HEK293 (cell line): Measurements from ENCODE around the gene SLC39A11.
"Not testable (repeated sequence)": the region's sequence is repeated elsewhere in the genome, so short reads cannot be mapped to it uniquely, and the experiment has no call there.

Source experiments
- CTCF ChIA-PET: fragments of 350-600 bp; formaldehyde crosslinking; extraction: SDS; loops from one replicate; lab custom pipeline; 2021; ENCODE audit warnings: antibody characterized with exemption; lab: Yijun Ruan, JAX
- POLR2A ChIA-PET: fragments of 300-600 bp; formaldehyde crosslinking; extraction: SDS; loops from one replicate; lab custom pipeline; 2020; ENCODE audit warnings: antibody characterized with exemption, inconsistent platforms; lab: Yijun Ruan, JAX
- H3K27ac ChIP-seq: fragments of 200-500 bp; sonication (Bioruptor generic); 2 replicates; pipeline ENCODE4 v1.5.1; 2014; ENCODE audit warnings: low read depth, low read length, control low read depth, inconsistent platforms; ENCODE audit errors: extremely low read depth
- H3K36me3 ChIP-seq, 2 experiments: fragments of 200-500 bp in 1 of 2; sonication (Bioruptor generic) in 1 of 2; 1 replicate in 1 of 2; 2 replicates in 1 of 2; pipeline ENCODE4 v1.5.1; 2014 to 2017; ENCODE audit warnings: inconsistent platforms in 2 of 2, low read length in 2 of 2; ENCODE audit not compliant: control insufficient read depth in 2 of 2, insufficient read depth in 1 of 2
- H3K4me1 ChIP-seq: fragments of 200-500 bp; sonication (Bioruptor generic); 2 replicates; pipeline ENCODE4 v1.5.1; 2014; ENCODE audit warnings: mild to moderate bottlenecking, low read length, inconsistent platforms; ENCODE audit not compliant: control insufficient read depth, insufficient read depth
- H3K4me3 ChIP-seq: 2 replicates; pipeline ENCODE4 v1.5.1; 2011; ENCODE audit warnings: low read depth, mild to moderate bottlenecking, control low read depth, low read length, moderate library complexity
- H3K9me3 ChIP-seq: fragments of 200-500 bp; sonication (Bioruptor generic); 2 replicates; pipeline ENCODE4 v1.5.1; 2014; ENCODE audit warnings: low read depth, low read length, inconsistent platforms; ENCODE audit not compliant: control insufficient read depth, insufficient read depth
- ATF2 ChIP-seq: fragments of 450-650 bp; formaldehyde crosslinking; IDR thresholded peaks from 2 replicates; pipeline ENCODE4 v1.5.1; 2016; ENCODE audit warnings: missing biosample characterization, missing genetic modification characterization, low read depth
- EGR2 ChIP-seq: fragments of 450-650 bp; formaldehyde crosslinking; IDR thresholded peaks from 2 replicates; pipeline ENCODE4 v1.5.1; 2016; ENCODE audit warnings: low read depth, missing biosample characterization, missing genetic modification characterization
- GLIS1 ChIP-seq: fragments of 450-650 bp; formaldehyde crosslinking; IDR thresholded peaks from 2 replicates; pipeline ENCODE4 v1.5.1; 2016; ENCODE audit warnings: missing biosample characterization, missing genetic modification characterization
- HOXC10 ChIP-seq: sonication (generic); formaldehyde crosslinking; IDR thresholded peaks from 2 replicates; pipeline ENCODE4 v1.8.1; 2023; ENCODE audit warnings: mild to moderate bottlenecking, missing genetic modification reagents
- KLF1 ChIP-seq: fragments of 450-650 bp; formaldehyde crosslinking; IDR thresholded peaks from 2 replicates; pipeline ENCODE4 v1.5.1; 2016; ENCODE audit warnings: missing biosample characterization, missing genetic modification characterization
- KLF9 ChIP-seq: fragments of 450-650 bp; formaldehyde crosslinking; IDR thresholded peaks from 2 replicates; pipeline ENCODE4 v1.5.1; 2016; ENCODE audit warnings: missing biosample characterization, missing genetic modification characterization, low read depth
- MZF1 ChIP-seq: fragments of 450-650 bp; formaldehyde crosslinking; IDR thresholded peaks from 2 replicates; pipeline ENCODE4 v1.5.1; 2017; ENCODE audit warnings: missing biosample characterization, missing genetic modification characterization, borderline replicate concordance
- REPIN1 ChIP-seq: fragments of 450-650 bp; formaldehyde crosslinking; IDR thresholded peaks from 2 replicates; pipeline ENCODE4 v1.5.1; 2017; ENCODE audit warnings: missing biosample characterization, missing genetic modification characterization, low read depth
- REST ChIP-seq: fragments of 450-650 bp; formaldehyde crosslinking; IDR thresholded peaks from 2 replicates; pipeline ENCODE4 v1.5.1; 2016; ENCODE audit warnings: missing biosample characterization, missing genetic modification characterization
- SCRT1 ChIP-seq: fragments of 450-650 bp; formaldehyde crosslinking; IDR thresholded peaks from 2 replicates; pipeline ENCODE4 v1.5.1; 2016; ENCODE audit warnings: missing biosample characterization, missing genetic modification characterization, borderline replicate concordance
- SCRT2 ChIP-seq: fragments of 450-650 bp; formaldehyde crosslinking; IDR thresholded peaks from 2 replicates; pipeline ENCODE4 v1.5.1; 2016; ENCODE audit warnings: missing biosample characterization, missing genetic modification characterization
- SP7 ChIP-seq: fragments of 450-650 bp; formaldehyde crosslinking; IDR thresholded peaks from 2 replicates; pipeline ENCODE4 v1.5.1; 2016; ENCODE audit warnings: missing biosample characterization, missing genetic modification characterization
- TCF7L2 ChIP-seq: IDR thresholded peaks from 2 replicates; pipeline ENCODE4 v1.6.1; 2011; ENCODE audit warnings: low read depth, mild to moderate bottlenecking, inconsistent platforms, low read length, moderate library complexity, borderline replicate concordance
- ZBTB20 ChIP-seq: fragments of 450-650 bp; formaldehyde crosslinking; IDR thresholded peaks from 2 replicates; pipeline ENCODE4 v1.5.1; 2016; ENCODE audit warnings: missing biosample characterization, missing genetic modification characterization
- ZBTB8A ChIP-seq: fragments of 450-650 bp; formaldehyde crosslinking; IDR thresholded peaks from 2 replicates; pipeline ENCODE4 v1.5.1; 2016; ENCODE audit warnings: missing biosample characterization, missing genetic modification characterization
- ZFHX2 ChIP-seq: fragments of 450-650 bp; formaldehyde crosslinking; conservative IDR thresholded peaks from 2 replicates; pipeline ENCODE4 v1.5.1; 2016; ENCODE audit warnings: missing biosample characterization, missing genetic modification characterization
- ZNF133 ChIP-seq: fragments of 450-650 bp; formaldehyde crosslinking; IDR thresholded peaks from 2 replicates; pipeline ENCODE4 v1.5.1; 2016; ENCODE audit warnings: missing biosample characterization, missing genetic modification characterization
- ZNF24 ChIP-seq: fragments of 450-650 bp; formaldehyde crosslinking; IDR thresholded peaks from 2 replicates; pipeline ENCODE4 v1.5.1; 2016; ENCODE audit warnings: missing biosample characterization, missing genetic modification characterization
- ZNF416 ChIP-seq: fragments of 450-650 bp; formaldehyde crosslinking; IDR thresholded peaks from 2 replicates; pipeline ENCODE4 v1.5.1; 2016; ENCODE audit warnings: missing biosample characterization, missing genetic modification characterization
- ZNF423 ChIP-seq: fragments of 450-650 bp; formaldehyde crosslinking; IDR thresholded peaks from 2 replicates; pipeline ENCODE4 v1.5.1; 2016; ENCODE audit warnings: missing biosample characterization, missing genetic modification characterization
- TF ChIP-seq, protein P1 (sequence below): fragments of 450-650 bp; formaldehyde crosslinking; IDR thresholded peaks from 2 replicates; pipeline ENCODE4 v1.5.1; 2016; ENCODE audit warnings: missing biosample characterization, missing genetic modification characterization

The SLC39A11 gene

DNA sequence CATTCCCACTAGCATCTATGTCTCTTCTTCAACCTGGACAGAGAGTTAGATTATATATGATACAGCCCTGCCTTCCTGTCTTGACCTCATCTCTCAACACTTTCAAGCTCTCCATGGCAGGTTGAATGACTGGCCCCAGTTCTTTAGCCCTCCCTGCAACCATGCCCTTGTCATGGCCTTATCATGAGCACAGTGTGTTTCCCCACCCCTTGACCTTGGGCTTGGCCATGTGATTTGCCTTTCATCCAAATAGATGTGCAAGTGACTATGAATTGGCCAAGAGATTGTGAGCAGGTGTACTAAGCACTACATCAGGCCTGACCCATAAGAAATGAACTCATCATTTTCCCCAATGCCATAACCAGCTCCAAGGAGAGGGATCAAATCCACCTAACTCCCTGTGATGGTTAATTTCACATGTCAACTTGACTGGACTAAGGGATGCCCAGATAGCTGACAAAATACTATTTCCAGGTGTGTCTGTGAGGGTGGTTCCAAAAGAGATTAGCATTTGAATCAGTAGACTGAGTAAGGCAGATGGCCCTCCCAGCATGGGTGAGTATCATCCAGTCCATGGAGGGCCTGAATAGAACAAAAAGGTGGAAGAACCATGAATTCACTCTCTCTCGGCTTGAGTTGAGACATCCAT, 97.4 kb downstream of the SLC39A11 start:
- TF ChIP-seq SP7 (tag by site-specific recombination) (no peak), ZNF416 (tag by site-specific recombination) (0 out of 2 replicates have a peak, but pooled peaks have one; percentile 58), ZBTB8A (tag by site-specific recombination) (no peak), HOXC10 (CRISPR knock-in tag) (no peak), ATF2 (tag by site-specific recombination) (no peak), ZNF133 (no peak), KLF9 (no peak), SCRT2 (tag by site-specific recombination) (no peak)
- ChIA-PET CTCF (interaction anchor here (0.6 to 4.1 kb wide), 6 partner anchors 10 to 435 kb away, joined by 3 to 33 read pairs (median 4); no protein-coding TSS in a partner anchor), POLR2A (no interaction called here)
- no peaks in the 10 kb centered on the region for H3K4me1 ChIP-seq
- no peak overlapping the region for H3K4me3 ChIP-seq
- H3K9me3 ChIP-seq, result no peaks in the 10 kb centered on the region
- no peaks in the 10 kb centered on the region for H3K36me3 ChIP-seq
- H3K27ac ChIP-seq, result no peak overlapping the region

DNA sequence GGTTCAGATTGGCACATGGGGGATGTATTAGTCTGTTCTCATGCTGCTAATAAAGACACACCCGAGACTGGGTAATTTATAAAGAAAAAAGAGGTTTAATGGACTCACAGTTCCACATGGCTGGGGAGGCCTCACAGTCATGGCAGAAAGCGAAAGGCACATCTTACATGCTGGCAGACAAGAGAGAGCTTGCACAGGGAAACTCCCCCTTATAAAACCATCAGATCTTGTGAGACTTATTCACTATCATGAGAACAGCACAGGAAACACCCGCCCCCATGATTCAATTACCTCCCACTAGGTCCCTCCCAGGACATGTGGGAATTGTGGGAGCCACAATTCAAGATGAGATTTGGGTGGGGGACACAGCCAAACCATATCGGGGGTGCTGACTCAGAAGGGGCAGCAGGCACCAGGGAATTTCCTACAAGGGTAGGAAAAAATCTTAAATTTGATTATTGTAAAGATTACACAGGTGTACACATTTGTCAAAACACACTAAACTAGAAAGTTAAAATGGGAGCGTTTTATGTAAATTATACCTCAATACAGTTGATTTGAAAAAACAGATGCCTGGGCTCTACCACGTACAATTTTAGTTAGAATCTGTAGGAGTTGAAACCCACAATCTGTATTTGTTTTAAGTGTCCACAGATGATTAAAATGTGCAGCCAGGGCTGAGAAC, 99.6 kb downstream of the SLC39A11 start:
- POLR2A ChIA-PET, result not testable (repeated sequence)
- TF ChIP-seq EGR2, result peak; percentile 71
- peak; percentile 36; the same call in 1 of the 2 replicates for TF ChIP-seq ZBTB20 (tag by site-specific recombination)
- TF ChIP-seq KLF1 (tag by site-specific recombination), result peak; percentile 48; the same call in 1 of the 2 replicates
- peak; percentile 17; the same call in 1 of the 2 replicates for TF ChIP-seq GLIS1 (tag by site-specific recombination)
- peak; percentile 85 for TF ChIP-seq ZFHX2 (tag by site-specific recombination)
- TF ChIP-seq, all 188 proteins: peak for 5; not testable (repeated sequence) for 183
- H3K36me3 ChIP-seq, H3K4me1 ChIP-seq, H3K27ac ChIP-seq, H3K9me3 ChIP-seq, CTCF ChIA-PET, H3K4me3 ChIP-seq: not testable (repeated sequence)

DNA sequence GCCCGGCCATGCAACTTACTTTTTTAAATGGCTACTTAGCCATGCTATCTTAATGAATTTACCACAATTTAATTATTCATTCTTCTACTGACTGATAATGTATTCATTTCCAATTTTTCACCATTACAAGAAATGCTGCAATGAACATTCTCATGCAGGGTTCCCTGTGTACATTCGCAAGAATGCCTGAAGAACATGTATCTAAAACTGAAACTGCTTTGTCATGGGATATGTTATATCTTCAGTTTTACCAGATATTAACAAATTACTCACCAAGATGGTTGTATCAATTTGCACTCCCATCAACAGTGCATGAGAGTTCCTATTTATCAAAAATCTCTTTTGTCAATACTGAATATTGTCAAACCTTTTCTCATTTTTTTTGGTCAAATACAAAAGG, 100.8 kb downstream of the SLC39A11 start:
- Histone ChIP-seq H3K9me3 (no peaks in the 10 kb centered on the region), H3K27ac (no peak overlapping the region), H3K4me1 (peaks cover 6% of the 10 kb centered on the region; the same call in 1 of the 2 replicates), H3K4me3 (no peak overlapping the region), H3K36me3 (no peaks in the 10 kb centered on the region)
- POLR2A ChIA-PET, result no interaction called here
- CTCF ChIA-PET, result no interaction called here
- TF ChIP-seq REPIN1 (tag by site-specific recombination), result no peak
- TF ChIP-seq, protein P1, sequence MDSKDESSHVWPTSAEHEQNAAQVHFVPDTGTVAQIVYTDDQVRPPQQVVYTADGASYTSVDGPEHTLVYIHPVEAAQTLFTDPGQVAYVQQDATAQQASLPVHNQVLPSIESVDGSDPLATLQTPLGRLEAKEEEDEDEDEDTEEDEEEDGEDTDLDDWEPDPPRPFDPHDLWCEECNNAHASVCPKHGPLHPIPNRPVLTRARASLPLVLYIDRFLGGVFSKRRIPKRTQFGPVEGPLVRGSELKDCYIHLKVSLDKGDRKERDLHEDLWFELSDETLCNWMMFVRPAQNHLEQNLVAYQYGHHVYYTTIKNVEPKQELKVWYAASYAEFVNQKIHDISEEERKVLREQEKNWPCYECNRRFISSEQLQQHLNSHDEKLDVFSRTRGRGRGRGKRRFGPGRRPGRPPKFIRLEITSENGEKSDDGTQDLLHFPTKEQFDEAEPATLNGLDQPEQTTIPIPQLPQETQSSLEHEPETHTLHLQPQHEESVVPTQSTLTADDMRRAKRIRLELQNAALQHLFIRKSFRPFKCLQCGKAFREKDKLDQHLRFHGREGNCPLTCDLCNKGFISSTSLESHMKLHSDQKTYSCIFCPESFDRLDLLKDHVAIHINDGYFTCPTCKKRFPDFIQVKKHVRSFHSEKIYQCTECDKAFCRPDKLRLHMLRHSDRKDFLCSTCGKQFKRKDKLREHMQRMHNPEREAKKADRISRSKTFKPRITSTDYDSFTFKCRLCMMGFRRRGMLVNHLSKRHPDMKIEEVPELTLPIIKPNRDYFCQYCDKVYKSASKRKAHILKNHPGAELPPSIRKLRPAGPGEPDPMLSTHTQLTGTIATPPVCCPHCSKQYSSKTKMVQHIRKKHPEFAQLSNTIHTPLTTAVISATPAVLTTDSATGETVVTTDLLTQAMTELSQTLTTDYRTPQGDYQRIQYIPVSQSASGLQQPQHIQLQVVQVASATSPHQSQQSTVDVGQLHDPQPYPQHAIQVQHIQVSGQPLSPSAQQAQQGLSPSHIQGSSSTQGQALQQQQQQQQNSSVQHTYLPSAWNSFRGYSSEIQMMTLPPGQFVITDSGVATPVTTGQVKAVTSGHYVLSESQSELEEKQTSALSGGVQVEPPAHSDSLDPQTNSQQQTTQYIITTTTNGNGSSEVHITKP (tag by site-specific recombination), result no peak
- no peak for TF ChIP-seq SCRT1 (tag by site-specific recombination)
- TF ChIP-seq ATF2 (tag by site-specific recombination), result no peak
- no peak for TF ChIP-seq MZF1 (tag by site-specific recombination)
- no peak for TF ChIP-seq ZNF423 (tag by site-specific recombination)
- TF ChIP-seq REST (tag by site-specific recombination), result no peak
- TF ChIP-seq SCRT2 (tag by site-specific recombination), result no peak
- TF ChIP-seq TCF7L2, result no peak
- no peak for TF ChIP-seq ZNF24 (tag by site-specific recombination)
